GM12892 (cell line): ENCODE measurements around the gene LIN7A.

ENCODE experiments used
- POLR2A ChIP-seq: IDR thresholded peaks from 2 replicates; pipeline ENCODE4 v1.6.1; 2011; ENCODE audit warnings: low read depth, low read length, control low read depth
- POLR2AphosphoS5 ChIP-seq: IDR thresholded peaks from 2 replicates; pipeline ENCODE4 v1.6.1; 2011; ENCODE audit warnings: low read depth, low read length, control low read depth
- TAF1 ChIP-seq: IDR thresholded peaks from 2 replicates; pipeline ENCODE4 v1.6.1; 2011; ENCODE audit warnings: low read depth, mild to moderate bottlenecking, control low read depth, low read length, borderline replicate concordance

GRCh38 chr12:80777587-80777986 lies 160.1 kb downstream of the LIN7A start:
- TF ChIP-seq POLR2AphosphoS5 (0 out of 2 replicates have a peak, but pooled peaks have one; percentile 2), TAF1 (no peak), POLR2A (no peak)
